ENCODE data around the gene TLCD5.

TLCD5 gene

GRCh38 chr11:120324932-120325810 lies at the start of gene TLCD5:
TLCD5 (plus strand) TSS chr11:120325299; CDS start chr11:120327442, 2,143 bp downstream.
- DNase-seq (ENCODE audit: insufficient read length, low spot score) (peak; percentile 42), FAIRE-seq (no peak)
- TF ChIP-seq POLR2A (IDR thresholded peaks at IDR 0.05; ENCODE audit: low read depth, low read length): peak; percentile 28; the same call in 1 of the 2 replicates

DNA sequence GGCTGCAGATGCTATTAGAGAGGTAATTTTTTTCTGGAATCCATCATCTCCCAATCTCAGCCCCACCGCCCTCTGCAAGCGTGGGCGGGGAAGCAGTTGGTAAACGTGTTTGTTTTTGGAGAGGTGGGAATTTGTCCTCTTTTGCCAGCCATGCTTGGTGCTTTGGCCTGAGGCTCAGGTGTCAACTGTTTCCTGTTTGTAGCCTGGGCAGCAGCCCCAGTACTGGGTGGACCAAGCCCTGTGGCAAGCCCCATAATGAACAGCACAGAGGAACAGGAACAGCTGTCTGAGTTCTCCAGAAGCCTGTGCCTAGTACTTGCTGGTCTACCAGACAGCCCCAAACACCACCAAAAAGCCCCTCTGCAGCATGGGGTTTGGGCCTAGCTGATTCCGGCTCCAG lies 45.6 kb upstream of the TLCD5 start:
- TF ChIP-seq POLR2A (IDR thresholded peaks at IDR 0.05; ENCODE audit: low read depth, low read length): no peak
- FAIRE-seq: no peak

GRCh38 chr11:120280600-120281051 lies 44.5 kb upstream of the TLCD5 start:
- no peak for TF ChIP-seq POLR2A (IDR thresholded peaks at IDR 0.05; ENCODE audit: low read depth, low read length)
- no peak for DNase-seq (ENCODE audit: insufficient read length, low spot score)
- no peak for FAIRE-seq

More for the DNA sequence above, 45.6 kb upstream of the TLCD5 start:
- no peak for DNase-seq (ENCODE audit: insufficient read length, low spot score)

- no peak for TF ChIP-seq POLR2A (IDR thresholded peaks at IDR 0.05; ENCODE audit: low read depth, low read length)
- FAIRE-seq: no peak
- no peak for DNase-seq (ENCODE audit: insufficient read length, low spot score)
Measured at GRCh38 chr11:120281143-120281795, 43.8 kb upstream of the TLCD5 start.

DNA sequence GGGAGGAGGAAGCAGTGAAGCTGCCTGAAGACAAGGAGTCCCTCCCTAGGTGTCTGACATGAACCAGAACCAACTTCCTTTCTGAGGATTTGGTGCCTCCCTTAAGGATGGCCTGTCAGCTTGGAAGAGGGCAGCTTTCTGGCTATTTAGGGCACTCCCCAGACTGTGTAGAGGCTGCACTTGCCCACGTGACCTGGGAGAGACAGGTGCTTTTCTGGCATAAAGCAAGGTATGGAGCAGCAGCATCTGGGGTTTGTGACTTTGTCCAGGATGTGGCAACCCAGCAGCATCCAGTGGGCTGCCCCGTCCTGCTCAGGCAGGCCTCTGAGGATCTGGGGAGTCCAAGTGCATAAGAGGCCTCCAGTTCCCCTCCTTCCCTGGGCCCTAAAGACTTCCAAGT lies 42.0 kb upstream of the TLCD5 start:
- FAIRE-seq (no peak), DNase-seq (ENCODE audit: insufficient read length, low spot score) (no peak)
- no peak for TF ChIP-seq POLR2A (IDR thresholded peaks at IDR 0.05; ENCODE audit: low read depth, low read length)

GRCh38 chr11:120284272-120284671 lies 40.8 kb upstream of the TLCD5 start:
- FAIRE-seq (no peak), DNase-seq (ENCODE audit: insufficient read length, low spot score) (no peak)
- no peak for TF ChIP-seq POLR2A (IDR thresholded peaks at IDR 0.05; ENCODE audit: low read depth, low read length)

GRCh38 chr11:120285256-120285655 lies 39.8 kb upstream of the TLCD5 start:
- no peak for TF ChIP-seq POLR2A (IDR thresholded peaks at IDR 0.05; ENCODE audit: low read depth, low read length)
- FAIRE-seq (no peak), DNase-seq (ENCODE audit: insufficient read length, low spot score) (no peak)

DNA sequence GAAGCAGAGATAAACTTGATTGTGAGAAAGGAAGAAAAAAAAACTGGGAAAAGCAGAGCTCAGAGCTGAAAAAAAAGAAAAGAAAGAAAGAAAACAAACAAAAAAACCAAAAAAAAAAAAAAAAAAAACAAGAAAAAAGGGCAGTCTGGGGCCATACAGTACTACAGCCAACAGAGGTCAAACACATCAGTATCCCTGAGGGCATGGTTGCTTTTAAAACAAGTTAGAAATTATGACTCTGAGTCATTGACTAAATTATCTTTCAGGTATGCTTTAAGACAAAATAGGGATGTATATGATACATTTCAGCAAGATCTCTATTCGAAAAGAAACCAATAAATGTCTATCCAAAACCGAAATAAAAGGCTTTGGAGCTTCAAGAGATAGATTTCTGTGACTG lies 37.1 kb upstream of the TLCD5 start:
- no peak for TF ChIP-seq POLR2A (IDR thresholded peaks at IDR 0.05; ENCODE audit: low read depth, low read length)
- no peak for DNase-seq (ENCODE audit: insufficient read length, low spot score)
- FAIRE-seq: no peak

DNA sequence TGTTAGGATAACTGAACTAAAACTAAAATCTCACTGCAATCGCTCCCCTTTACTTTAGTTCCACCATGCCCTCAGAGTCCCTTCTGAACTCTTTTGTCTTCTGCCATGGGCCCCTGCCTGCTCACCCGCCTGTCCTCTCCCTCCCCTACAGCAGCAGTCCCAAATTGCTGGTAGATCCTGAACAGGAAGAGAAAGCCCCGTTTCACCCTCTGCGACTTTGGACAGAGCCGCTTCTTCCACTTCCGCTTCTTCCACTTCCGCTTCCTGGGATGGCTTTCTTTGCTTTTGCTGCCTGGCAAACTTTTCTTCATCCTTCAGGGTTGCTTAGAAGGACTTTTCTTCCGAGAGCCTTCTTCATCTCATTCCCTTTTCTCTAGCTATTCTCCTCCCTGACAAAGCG lies 35.7 kb upstream of the TLCD5 start:
- TF ChIP-seq POLR2A (IDR thresholded peaks at IDR 0.05; ENCODE audit: low read depth, low read length): no peak
- no peak for FAIRE-seq
- no peak for DNase-seq (ENCODE audit: insufficient read length, low spot score)

- no peak for FAIRE-seq
- DNase-seq (ENCODE audit: insufficient read length, low spot score): no peak
- no peak for TF ChIP-seq POLR2A (IDR thresholded peaks at IDR 0.05; ENCODE audit: low read depth, low read length)
Measured at GRCh38 chr11:120290956-120291355, 34.1 kb upstream of the TLCD5 start.

- no peak for FAIRE-seq
- TF ChIP-seq POLR2A (IDR thresholded peaks at IDR 0.05; ENCODE audit: low read depth, low read length): no peak
- DNase-seq (ENCODE audit: insufficient read length, low spot score): no peak
Measured at GRCh38 chr11:120293038-120293800, 31.9 kb upstream of the TLCD5 start.

DNA sequence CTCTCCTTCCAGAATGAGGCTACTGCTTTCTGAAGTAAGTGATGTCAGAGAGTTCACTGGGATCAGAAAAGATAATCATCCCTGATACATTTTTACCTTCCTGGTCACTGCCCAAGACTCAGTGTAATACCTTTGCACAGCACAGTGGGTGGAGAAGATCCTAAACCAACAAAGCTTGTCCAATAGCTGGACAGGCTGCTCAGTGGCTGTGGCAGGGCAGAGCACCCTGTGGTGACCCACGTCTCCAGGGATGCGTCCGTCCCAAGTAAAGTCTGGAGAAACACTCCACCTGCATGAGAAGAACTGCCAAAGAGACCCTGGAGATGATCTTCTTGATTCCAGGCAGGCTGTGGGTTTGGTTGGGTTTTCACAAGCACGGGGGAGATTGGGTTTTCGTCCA lies 31.0 kb upstream of the TLCD5 start:
- FAIRE-seq (no peak), DNase-seq (ENCODE audit: insufficient read length, low spot score) (no peak)
- TF ChIP-seq POLR2A (IDR thresholded peaks at IDR 0.05; ENCODE audit: low read depth, low read length): no peak

- FAIRE-seq (no peak), DNase-seq (ENCODE audit: insufficient read length, low spot score) (no peak)
- no peak for TF ChIP-seq POLR2A (IDR thresholded peaks at IDR 0.05; ENCODE audit: low read depth, low read length)
Measured at GRCh38 chr11:120295099-120295498, 30.0 kb upstream of the TLCD5 start.

GRCh38 chr11:120296554-120296953 lies 28.5 kb upstream of the TLCD5 start:
- FAIRE-seq (no peak), DNase-seq (ENCODE audit: insufficient read length, low spot score) (no peak)
- no peak for TF ChIP-seq POLR2A (IDR thresholded peaks at IDR 0.05; ENCODE audit: low read depth, low read length)
